Stimulated activated naive CD8-positive, alpha-beta T cell treated with anti-CD3 and anti-CD28 coated beads, Interleukin-15, amount 100 ng/mL, for 72 hours (primary cell): ENCODE measurements around the gene NDOR1.

Experiments used
- ATAC-seq: fragments of 150-1000 bp; cut with Tn5 transposase; 2 replicates; pipeline ENCODE4 v1.10.0; 2021; ENCODE audit warnings: mild to moderate bottlenecking, moderate library complexity
- DNase-seq, 2 donors: peaks; one replicate each; pipeline ENCODE4 v3.0.0; 2021 to 2022
- H3K27ac Mint-ChIP-seq, 2 donors: one replicate each; pipeline ENCODE4 v1.8.0; 2022; ENCODE audit warnings: mild to moderate bottlenecking in 2 of 2, mixed read lengths in 2 of 2, moderate library complexity in 2 of 2
- H3K27me3 Mint-ChIP-seq: one replicate; pipeline ENCODE4 v1.8.0; 2022; ENCODE audit warnings: mixed read lengths
- H3K4me1 Mint-ChIP-seq: one replicate; pipeline ENCODE4 v1.8.0; 2022; ENCODE audit warnings: mild to moderate bottlenecking, mixed read lengths
- H3K4me3 Mint-ChIP-seq, 2 donors: one replicate each; pipeline ENCODE4 v1.8.0; 2022; ENCODE audit warnings: mild to moderate bottlenecking in 2 of 2, mixed read lengths in 2 of 2, moderate library complexity in 1 of 2
- H3K9me3 Mint-ChIP-seq, 2 donors: one replicate each; pipeline ENCODE4 v1.8.0; 2022; ENCODE audit warnings: mixed read lengths in 2 of 2

Gene NDOR1

GRCh38 chr9:137205126-137206069, at the start of gene NDOR1, which contains the start of gene TMEM203:
TSS of gene NDOR1 (plus strand) at chr9:137205700. CDS start at chr9:137205778, 78 bp downstream.
TSS of gene TMEM203 (minus strand) at chr9:137205648. CDS start at chr9:137205414, 234 bp downstream.
- peak; percentile 71 for ATAC-seq
- Mint-ChIP-seq H3K27ac (peak within 1 kb of the TSS; percentile 96 to 97), H3K4me1 (peaks cover 69% of the 10 kb centered on the region), H3K9me3 (no peaks in the 10 kb centered on the region), H3K27me3 (no peaks in the 10 kb centered on the region), H3K4me3 (peak within 1 kb of the TSS; percentile 95 to 98)
- DNase-seq, result peak; percentile 88 to 92

- ATAC-seq (peak; percentile 71), DNase-seq (peak; percentile 65 to 67)
- H3K4me3 Mint-ChIP-seq, result peak overlapping the region; percentile 73 to 77
- no peaks in the 10 kb centered on the region for H3K9me3 Mint-ChIP-seq
- no peak overlapping the region for H3K27ac Mint-ChIP-seq
- peaks cover 44% of the 10 kb centered on the region for H3K4me1 Mint-ChIP-seq
- peaks cover 72% of the 10 kb centered on the region for H3K27me3 Mint-ChIP-seq
These were observed 48.7 kb upstream of the NDOR1 start for GRCh38 chr9:137156567-137157375.

GRCh38 chr9:137157618-137158415, 47.7 kb upstream of the NDOR1 start:
- peak overlapping the region in 1 of 2 donors; percentile 46 for H3K27ac Mint-ChIP-seq
- DNase-seq, result no peak

GRCh38 chr9:137158625-137159024, 46.9 kb upstream of the NDOR1 start:
- DNase-seq, result no peak
- Mint-ChIP-seq H3K4me1 (peaks cover 43% of the 10 kb centered on the region), H3K9me3 (no peaks in the 10 kb centered on the region), H3K27me3 (peaks cover 86% of the 10 kb centered on the region), H3K27ac (no peak overlapping the region), H3K4me3 (no peak overlapping the region)
- ATAC-seq, result no peak

More at GRCh38 chr9:137157618-137158415, 47.7 kb upstream of the NDOR1 start:
- peaks cover 78% of the 10 kb centered on the region for H3K27me3 Mint-ChIP-seq
- peak overlapping the region in 1 of 2 donors; percentile 46 for H3K4me3 Mint-ChIP-seq
- no peaks in the 10 kb centered on the region for H3K9me3 Mint-ChIP-seq
- ATAC-seq, result no peak
- peaks cover 43% of the 10 kb centered on the region for H3K4me1 Mint-ChIP-seq

GRCh38 chr9:137159105-137160053, 46.1 kb upstream of the NDOR1 start:
- H3K27ac Mint-ChIP-seq, result no peak overlapping the region
- ATAC-seq, result no peak
- H3K27me3 Mint-ChIP-seq, result peaks cover 92% of the 10 kb centered on the region
- no peak for DNase-seq
- peaks cover 43% of the 10 kb centered on the region for H3K4me1 Mint-ChIP-seq
- H3K9me3 Mint-ChIP-seq, result no peaks in the 10 kb centered on the region
- no peak overlapping the region for H3K4me3 Mint-ChIP-seq

GRCh38 chr9:137160054-137160425, 45.5 kb upstream of the NDOR1 start:
- no peak overlapping the region for H3K4me3 Mint-ChIP-seq
- peaks cover 43% of the 10 kb centered on the region for H3K4me1 Mint-ChIP-seq
- H3K27ac Mint-ChIP-seq, result no peak overlapping the region
- H3K9me3 Mint-ChIP-seq, result no peaks in the 10 kb centered on the region
- ATAC-seq (no peak), DNase-seq (no peak)
- peaks cover 93% of the 10 kb centered on the region for H3K27me3 Mint-ChIP-seq

GRCh38 chr9:137160716-137161557, 44.6 kb upstream of the NDOR1 start:
- no peak overlapping the region for H3K4me3 Mint-ChIP-seq
- no peak for ATAC-seq
- no peak for DNase-seq
- H3K27ac Mint-ChIP-seq, result no peak overlapping the region
- H3K27me3 Mint-ChIP-seq, result peaks cover 93% of the 10 kb centered on the region
- no peaks in the 10 kb centered on the region for H3K9me3 Mint-ChIP-seq
- peaks cover 41% of the 10 kb centered on the region for H3K4me1 Mint-ChIP-seq

GRCh38 chr9:137161558-137162486, 43.7 kb upstream of the NDOR1 start:
- peak overlapping the region; percentile 33 to 35 for H3K4me3 Mint-ChIP-seq
- H3K27me3 Mint-ChIP-seq, result peaks cover 93% of the 10 kb centered on the region
- no peak overlapping the region for H3K27ac Mint-ChIP-seq
- ATAC-seq (no peak), DNase-seq (no peak)
- peaks cover 33% of the 10 kb centered on the region for H3K4me1 Mint-ChIP-seq
- no peaks in the 10 kb centered on the region for H3K9me3 Mint-ChIP-seq

- Mint-ChIP-seq H3K4me3 (peak overlapping the region in 1 of 2 donors; percentile 36), H3K27ac (no peak overlapping the region), H3K9me3 (no peaks in the 10 kb centered on the region), H3K27me3 (peaks cover 87% of the 10 kb centered on the region), H3K4me1 (peaks cover 25% of the 10 kb centered on the region)
- ATAC-seq, result no peak
- DNase-seq, result no peak
These were observed 42.8 kb upstream of the NDOR1 start for GRCh38 chr9:137162505-137163364.

GRCh38 chr9:137163365-137163715, 42.2 kb upstream of the NDOR1 start:
- ATAC-seq (no peak), DNase-seq (no peak)
- peak overlapping the region; percentile 19 to 36 for H3K4me3 Mint-ChIP-seq
- no peaks in the 10 kb centered on the region for H3K9me3 Mint-ChIP-seq
- peaks cover 19% of the 10 kb centered on the region for H3K4me1 Mint-ChIP-seq
- H3K27ac Mint-ChIP-seq, result no peak overlapping the region
- H3K27me3 Mint-ChIP-seq, result peaks cover 83% of the 10 kb centered on the region

- no peaks in the 10 kb centered on the region for H3K9me3 Mint-ChIP-seq
- ATAC-seq (no peak), DNase-seq (no peak)
- no peak overlapping the region for H3K27ac Mint-ChIP-seq
- peaks cover 83% of the 10 kb centered on the region for H3K27me3 Mint-ChIP-seq
- H3K4me1 Mint-ChIP-seq, result peaks cover 18% of the 10 kb centered on the region
- peak overlapping the region in 1 of 2 donors; percentile 36 for H3K4me3 Mint-ChIP-seq
These were observed 41.7 kb upstream of the NDOR1 start for GRCh38 chr9:137163805-137164204.
